Activated CD4-positive, alpha-beta T cell treated with anti-CD3 and anti-CD28 coated beads, Interleukin-2, amount 50 U/mL, for 16 hours (primary cell): ENCODE data around the gene CDH23.

Experiments used
- DNase-seq: peaks from one replicate; pipeline ENCODE4 v3.0.0-alpha.2; 2020

The CDH23 gene

GRCh38 chr10:71443676-71444075 is 47.0 kb downstream of the CDH23 start:
- DNase-seq: no peak

GRCh38 chr10:71444284-71445054 is 47.7 kb downstream of the CDH23 start:
- DNase-seq: no peak

DNA sequence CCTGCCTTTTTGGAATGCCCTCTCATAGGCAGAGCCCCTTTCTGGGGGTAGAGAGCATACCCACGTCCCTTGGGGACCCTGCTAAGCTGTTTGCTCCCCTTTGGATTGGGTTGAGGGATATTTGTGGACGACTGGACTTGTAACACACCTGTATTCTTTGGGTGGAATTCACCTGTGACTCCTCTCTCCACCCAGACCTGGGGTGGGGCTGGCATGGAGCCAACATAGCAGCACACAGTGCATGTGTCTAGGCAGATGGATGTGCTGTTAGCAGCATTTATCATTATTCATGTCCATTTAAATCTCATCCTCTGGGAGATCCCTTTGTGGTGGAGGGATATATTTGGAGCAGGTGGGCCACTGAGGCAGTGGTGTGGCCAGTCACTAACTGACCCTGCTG is 51.0 kb downstream of the CDH23 start:
- no peak for DNase-seq

DNA sequence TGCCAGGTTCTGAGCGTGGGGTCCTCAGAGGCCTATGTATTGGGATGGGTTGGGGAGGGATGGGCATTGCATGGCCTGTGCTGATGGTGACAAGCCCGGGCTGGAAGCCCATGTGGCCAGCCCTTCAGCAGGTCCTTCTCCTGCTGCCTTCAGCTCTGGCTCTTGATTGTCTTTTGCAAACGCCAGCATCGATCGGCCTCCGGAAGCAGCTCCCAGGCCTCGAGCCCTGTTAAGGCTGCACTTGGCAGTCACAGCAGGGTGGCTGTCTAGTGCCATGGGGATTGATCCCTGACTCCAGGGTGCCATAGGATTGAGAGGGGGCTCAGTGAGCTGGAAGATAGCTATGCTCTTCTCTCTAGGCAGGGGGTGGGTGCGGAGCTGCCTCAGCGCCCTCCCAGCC is 51.4 kb downstream of the CDH23 start:
- no peak for DNase-seq

DNA sequence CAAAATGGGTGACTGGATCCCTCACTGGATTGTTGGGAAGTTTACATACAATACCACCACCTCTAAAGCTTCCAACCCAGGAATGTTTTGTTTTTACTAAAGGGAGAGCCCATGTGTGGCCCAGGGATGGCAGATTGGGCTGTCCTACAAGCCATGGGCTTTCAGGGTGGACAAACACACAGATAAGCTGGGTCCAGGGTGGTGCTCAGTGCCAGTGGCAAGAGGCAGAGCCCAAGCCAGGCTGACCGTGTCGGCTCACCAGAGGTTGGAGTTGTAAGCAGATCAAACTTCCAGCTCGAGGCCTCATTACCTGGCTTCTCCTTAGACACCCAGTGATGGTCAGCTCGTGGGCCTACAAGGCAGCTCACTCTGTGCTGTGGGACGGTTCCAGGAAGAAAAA is 52.3 kb downstream of the CDH23 start:
- DNase-seq: no peak

GRCh38 chr10:71451754-71452153 is 55.0 kb downstream of the CDH23 start:
- DNase-seq: no peak

DNA sequence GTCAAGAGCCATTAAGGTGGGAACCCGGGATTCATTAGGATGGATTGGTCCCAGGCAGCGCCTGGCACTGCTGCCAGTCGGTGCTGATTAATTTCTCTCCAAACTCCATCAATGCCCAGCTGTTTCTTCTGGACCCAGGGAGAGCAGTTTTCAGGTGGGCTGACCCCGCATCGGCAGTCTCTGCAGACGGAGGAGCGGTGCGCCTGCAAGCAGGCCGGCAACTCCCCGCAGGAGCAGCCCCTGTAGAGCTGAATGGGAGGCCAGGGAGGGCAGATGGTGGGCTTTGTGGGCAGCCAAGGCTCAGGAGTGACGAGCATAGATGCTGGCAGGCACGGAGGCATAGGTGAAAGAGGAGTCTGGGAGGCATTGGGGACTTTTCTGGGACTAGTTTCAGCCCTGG is 56.5 kb downstream of the CDH23 start:
- DNase-seq: no peak

DNA sequence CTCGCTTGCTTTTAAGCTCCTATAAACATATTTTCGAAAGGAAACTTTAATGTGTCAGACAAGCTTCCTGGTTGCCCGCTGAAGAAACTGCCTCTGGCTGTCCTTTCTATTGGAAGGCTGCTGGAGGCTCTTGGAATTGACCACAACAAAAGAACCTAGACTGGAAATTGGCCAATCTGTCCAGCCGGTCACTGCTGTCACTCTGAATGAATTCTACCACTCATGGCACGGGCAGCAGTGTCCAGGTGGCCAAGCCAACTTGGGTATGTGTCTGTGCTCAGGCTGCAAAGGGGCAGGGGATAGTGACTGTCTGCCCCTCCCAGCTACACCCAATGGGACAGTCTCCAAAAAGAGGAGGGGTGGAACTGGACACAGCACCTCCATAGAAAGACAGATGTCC is 57.6 kb downstream of the CDH23 start:
- no peak for DNase-seq

- no peak for DNase-seq
Measured at GRCh38 chr10:71455035-71455434, 58.3 kb downstream of the CDH23 start.

- no peak for DNase-seq
Measured at GRCh38 chr10:71456631-71457030, 59.9 kb downstream of the CDH23 start.

- no peak for DNase-seq
Measured at GRCh38 chr10:71457908-71458307, 61.2 kb downstream of the CDH23 start.

DNA sequence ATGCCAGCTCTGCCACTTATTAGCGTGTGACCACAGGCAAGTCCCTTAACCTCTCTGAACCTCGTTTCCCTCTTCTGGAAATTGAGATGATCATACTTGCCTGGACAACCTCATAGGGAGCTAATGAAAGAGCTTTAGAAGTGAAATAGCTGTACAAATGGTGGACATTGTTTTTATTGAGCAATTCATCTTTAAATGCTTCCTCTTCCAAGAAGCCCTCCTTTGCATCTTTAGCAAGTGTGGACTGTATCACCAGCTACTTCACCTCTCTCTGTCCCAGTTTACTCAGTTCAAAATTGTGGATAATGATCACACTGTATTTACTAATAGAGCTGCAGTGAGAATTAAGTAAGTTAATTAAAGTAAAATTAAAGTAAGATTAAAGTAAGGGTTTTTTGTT is 61.7 kb downstream of the CDH23 start:
- no peak for DNase-seq

DNA sequence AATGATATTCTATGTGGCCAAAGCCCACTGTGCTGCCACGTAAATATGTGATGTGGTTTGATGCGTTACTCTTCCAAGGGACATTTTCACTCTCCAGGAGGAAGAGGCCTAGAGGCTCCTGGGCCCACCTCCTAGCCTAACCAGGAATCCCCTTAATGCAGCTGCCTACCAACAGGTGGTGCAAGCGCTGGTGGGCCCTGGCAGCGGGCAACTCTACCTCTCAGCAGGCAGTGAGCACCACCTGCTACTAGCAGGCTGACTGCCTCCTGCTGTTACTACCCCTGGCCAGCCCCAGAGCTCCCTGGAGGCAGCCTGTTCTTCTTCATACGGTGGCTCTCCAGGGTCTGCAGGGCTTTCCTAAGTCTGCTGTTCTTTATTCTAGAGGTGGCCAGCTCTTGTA is 62.8 kb downstream of the CDH23 start:
- no peak for DNase-seq

GRCh38 chr10:71460615-71461014 is 63.9 kb downstream of the CDH23 start:
- DNase-seq: no peak

DNA sequence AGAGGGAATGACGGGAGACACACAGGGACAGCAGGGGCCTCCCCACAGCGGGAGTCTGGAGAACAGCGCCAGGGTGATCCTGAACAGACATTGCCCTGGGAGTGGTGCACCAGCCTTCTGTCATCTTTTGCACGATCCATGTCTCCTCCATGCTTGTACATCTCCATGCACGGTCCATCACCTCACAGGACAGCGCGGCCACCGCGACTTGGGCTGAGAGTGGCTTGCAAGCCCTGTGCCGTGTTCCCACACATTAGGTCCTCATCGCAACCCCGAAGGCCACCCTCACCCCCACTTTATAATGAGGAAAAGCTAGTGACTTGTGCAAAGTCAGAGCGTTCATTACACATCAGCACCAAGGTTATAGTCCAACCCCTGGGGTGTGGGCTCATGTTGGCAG is 64.7 kb downstream of the CDH23 start:
- no peak for DNase-seq

DNA sequence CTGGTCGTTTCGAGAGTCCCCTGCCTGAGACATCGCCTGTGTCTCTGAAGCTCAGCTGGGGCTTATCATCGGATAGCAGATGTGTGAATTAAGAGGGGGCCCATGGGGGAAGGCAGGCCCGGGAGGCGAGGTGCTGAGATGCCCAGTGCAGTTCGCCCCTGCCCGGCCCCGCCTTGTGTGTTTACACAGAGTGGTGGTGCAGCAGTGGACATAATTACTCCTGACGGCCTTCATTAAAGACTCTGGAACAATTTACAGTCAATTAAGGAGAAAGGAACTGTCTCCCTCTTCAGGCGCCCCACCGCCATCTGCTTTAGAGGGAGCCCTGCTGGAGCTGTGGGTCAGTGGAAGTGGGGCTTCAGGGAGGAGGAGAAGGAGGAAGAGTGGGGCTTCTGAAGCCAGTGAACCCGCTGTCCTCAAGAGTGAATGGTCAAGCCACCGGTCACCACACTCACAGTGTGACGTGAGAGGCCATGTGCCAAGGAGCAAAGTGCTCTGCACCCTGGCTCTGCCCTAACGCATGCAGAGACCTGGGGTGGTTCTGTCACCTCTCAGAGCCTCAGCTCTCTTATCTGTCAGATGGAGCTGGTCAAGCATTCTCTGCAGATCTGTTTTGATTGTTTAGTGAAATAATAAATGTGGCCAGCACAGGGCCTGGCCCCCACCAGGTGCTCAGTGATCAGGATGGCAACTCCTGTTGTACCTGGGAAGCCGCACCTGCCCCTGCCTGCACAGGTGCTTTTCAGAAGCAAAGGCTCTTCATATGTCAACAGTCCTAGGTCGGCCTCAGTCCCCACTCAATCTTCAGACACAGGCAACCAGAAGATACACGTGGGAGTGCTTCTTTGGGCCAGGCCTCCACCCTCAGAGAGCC is 65.6 kb downstream of the CDH23 start:
- no peak for DNase-seq

DNA sequence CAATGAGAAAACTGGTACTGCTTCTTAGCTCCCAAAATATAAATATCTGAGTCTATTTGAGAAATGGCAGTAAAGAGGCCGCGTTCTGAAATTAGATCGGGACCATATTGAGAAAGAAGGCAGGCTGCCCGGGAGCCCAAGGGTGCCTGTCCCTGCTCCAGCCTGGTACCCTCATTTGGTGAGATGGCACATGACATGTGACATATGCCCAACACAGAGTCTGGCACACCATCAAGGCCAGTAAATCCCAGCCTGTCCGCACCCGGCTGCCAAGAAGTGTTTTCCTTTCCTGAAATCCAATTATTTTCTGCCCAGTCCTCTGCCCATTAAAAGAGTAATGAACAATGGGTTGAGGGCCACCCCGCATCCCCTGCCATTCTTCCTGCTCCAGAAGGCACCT is 66.4 kb downstream of the CDH23 start:
- no peak for DNase-seq

GRCh38 chr10:71465551-71466252 is 69.0 kb downstream of the CDH23 start:
- DNase-seq: no peak

- no peak for DNase-seq
Measured at GRCh38 chr10:71466330-71466729, 69.6 kb downstream of the CDH23 start.

GRCh38 chr10:71467161-71467560 is 70.4 kb downstream of the CDH23 start:
- DNase-seq: no peak

- no peak for DNase-seq
Measured at GRCh38 chr10:71467569-71468362, 71.0 kb downstream of the CDH23 start.

DNA sequence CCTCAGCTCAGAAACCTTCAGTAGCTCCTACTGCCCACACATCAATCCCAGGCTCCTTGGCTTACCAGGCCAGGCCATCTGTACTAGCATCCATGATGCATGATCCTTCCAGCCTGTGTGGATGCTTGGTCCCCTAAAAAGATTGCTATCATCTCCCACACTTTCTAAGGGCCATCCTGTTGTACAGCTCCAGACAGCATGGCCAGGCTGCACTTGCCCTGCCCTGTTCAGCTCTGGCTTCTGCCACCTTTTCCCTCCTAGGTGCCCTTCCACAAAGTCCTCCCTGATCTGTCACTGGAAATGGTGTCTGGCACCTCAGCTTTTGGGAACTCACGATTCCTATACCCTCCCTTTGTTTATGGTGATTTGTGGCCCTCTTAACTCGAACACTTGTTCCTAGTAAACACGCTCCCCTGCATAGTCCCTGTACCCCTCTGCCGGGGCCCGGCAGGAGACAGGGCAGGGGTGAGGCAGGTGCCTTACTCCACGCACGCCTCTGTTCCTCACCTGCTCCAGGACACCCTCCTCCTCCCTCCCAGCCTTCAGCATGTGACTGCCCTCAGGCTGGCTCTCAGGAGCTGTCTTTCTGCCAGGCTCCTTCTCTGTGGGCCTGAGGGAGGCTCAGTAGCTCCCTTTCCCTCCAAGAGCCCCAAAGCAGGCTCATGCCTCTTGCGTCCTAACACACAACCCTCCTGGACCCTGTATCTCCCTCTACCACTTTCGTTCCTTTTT is 71.8 kb downstream of the CDH23 start:
- DNase-seq: no peak
